ENCODE data around the gene MICU1.
A peak's percentile ranks its signal among the peaks of the same experiment; 100 is the strongest.
"Not testable (repeated sequence)": the region's sequence is repeated elsewhere in the genome, so short reads cannot be mapped to it uniquely, and the experiment has no call there.

Gene MICU1

GRCh38 chr10:72337722-72338121, 288.2 kb downstream of the MICU1 start:
- no peak for DNase-seq

GRCh38 chr10:72337039-72337629, 288.7 kb downstream of the MICU1 start:
- peak; percentile 72 for DNase-seq

- no peak for DNase-seq
These were observed 289.4 kb downstream of the MICU1 start for GRCh38 chr10:72336259-72337038.

- DNase-seq: no peak
These were observed 290.3 kb downstream of the MICU1 start for GRCh38 chr10:72335394-72336258.

- DNase-seq: peak; percentile 70
These were observed 291.0 kb downstream of the MICU1 start for GRCh38 chr10:72334825-72335393.

- no peak for DNase-seq
These were observed 291.6 kb downstream of the MICU1 start for GRCh38 chr10:72334196-72334824.

GRCh38 chr10:72333112-72334015, 292.5 kb downstream of the MICU1 start:
- no peak for DNase-seq

GRCh38 chr10:72332423-72333111, 293.3 kb downstream of the MICU1 start:
- no peak for DNase-seq

GRCh38 chr10:72331575-72332422, 294.1 kb downstream of the MICU1 start:
- peak; percentile 83 for DNase-seq

GRCh38 chr10:72330069-72330426, 295.8 kb downstream of the MICU1 start:
- DNase-seq: no peak

- DNase-seq: no peak
These were observed 296.4 kb downstream of the MICU1 start for GRCh38 chr10:72329290-72330068.

GRCh38 chr10:72328829-72329204, 297.1 kb downstream of the MICU1 start:
- DNase-seq: no peak

GRCh38 chr10:72328045-72328828, 297.6 kb downstream of the MICU1 start:
- DNase-seq: no peak

GRCh38 chr10:72326665-72327603, 298.9 kb downstream of the MICU1 start:
- peak; percentile 58 for DNase-seq

- not testable (repeated sequence) for DNase-seq
These were observed 300.4 kb downstream of the MICU1 start for GRCh38 chr10:72325243-72326175.

GRCh38 chr10:72323771-72324191, 302.1 kb downstream of the MICU1 start:
- DNase-seq: no peak
